ENCODE data around the gene SLC35E1.

The SLC35E1 gene

DNA sequence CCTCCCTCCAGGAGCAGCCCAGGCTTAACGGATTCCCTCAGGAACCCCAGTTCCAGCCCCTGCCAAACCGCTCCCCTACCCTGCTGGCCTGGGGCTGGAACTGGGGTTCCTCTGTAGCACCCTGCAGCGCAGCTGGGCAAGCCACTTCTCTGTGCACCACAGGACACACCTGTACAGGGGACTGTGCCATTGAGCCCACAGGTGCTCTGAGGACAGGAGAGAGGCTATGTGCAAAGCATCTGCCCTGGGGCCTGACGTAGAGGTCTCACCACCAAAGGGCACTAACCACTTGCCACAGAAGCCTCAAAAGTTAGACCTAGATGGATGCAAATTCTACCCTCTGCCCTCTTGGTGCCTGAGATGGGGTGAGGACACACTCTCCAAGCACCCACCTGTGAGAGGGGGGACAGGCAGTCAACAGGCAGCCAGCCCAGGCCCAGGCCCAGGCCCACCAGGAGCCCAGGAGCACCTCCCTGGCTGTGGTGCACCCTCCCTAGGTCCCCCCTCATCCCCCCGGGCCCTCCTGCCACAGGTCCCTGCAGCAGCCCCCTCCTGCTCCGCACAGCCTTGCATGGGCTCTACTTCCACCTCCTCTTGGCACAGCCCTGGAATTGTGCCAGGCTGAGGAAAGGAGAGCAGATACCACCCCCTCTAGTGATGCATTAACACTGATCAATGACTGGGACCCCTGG, 27.6 kb upstream of the SLC35E1 start:
- H3K4me3 ChIP-seq (ENCODE audit: low read depth, low read length) = no peak overlapping the region
- no peak for DNase-seq (ENCODE audit: low read depth)
- TF ChIP-seq, protein P1, sequence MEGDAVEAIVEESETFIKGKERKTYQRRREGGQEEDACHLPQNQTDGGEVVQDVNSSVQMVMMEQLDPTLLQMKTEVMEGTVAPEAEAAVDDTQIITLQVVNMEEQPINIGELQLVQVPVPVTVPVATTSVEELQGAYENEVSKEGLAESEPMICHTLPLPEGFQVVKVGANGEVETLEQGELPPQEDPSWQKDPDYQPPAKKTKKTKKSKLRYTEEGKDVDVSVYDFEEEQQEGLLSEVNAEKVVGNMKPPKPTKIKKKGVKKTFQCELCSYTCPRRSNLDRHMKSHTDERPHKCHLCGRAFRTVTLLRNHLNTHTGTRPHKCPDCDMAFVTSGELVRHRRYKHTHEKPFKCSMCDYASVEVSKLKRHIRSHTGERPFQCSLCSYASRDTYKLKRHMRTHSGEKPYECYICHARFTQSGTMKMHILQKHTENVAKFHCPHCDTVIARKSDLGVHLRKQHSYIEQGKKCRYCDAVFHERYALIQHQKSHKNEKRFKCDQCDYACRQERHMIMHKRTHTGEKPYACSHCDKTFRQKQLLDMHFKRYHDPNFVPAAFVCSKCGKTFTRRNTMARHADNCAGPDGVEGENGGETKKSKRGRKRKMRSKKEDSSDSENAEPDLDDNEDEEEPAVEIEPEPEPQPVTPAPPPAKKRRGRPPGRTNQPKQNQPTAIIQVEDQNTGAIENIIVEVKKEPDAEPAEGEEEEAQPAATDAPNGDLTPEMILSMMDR (conservative IDR thresholded peaks at IDR 0.05; ENCODE audit: low read depth, low read length) = no peak

DNA sequence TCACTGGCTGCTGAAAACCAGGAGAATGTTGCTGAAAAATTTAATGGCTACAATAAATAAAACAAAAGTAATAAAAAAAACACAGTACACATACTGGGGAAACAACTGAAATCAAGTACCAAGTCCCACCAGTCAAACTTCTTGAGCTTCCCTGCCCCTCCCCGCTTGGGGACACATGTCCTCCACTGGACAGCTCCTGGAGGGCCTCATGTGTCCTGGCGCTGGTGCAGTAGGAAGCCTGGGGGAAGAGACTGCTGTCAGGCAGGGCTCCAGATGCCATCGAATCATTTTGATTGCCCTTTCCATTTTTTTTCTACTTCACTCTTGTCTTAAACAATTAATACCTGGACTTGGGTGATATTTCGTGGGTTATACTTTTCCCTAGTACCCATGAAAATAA, 26.6 kb upstream of the SLC35E1 start:
- no peak overlapping the region for H3K4me3 ChIP-seq (ENCODE audit: low read depth, low read length)
- no peak for DNase-seq (ENCODE audit: low read depth)
- TF ChIP-seq, protein P1 (conservative IDR thresholded peaks at IDR 0.05; ENCODE audit: low read depth, low read length) = no peak

DNA sequence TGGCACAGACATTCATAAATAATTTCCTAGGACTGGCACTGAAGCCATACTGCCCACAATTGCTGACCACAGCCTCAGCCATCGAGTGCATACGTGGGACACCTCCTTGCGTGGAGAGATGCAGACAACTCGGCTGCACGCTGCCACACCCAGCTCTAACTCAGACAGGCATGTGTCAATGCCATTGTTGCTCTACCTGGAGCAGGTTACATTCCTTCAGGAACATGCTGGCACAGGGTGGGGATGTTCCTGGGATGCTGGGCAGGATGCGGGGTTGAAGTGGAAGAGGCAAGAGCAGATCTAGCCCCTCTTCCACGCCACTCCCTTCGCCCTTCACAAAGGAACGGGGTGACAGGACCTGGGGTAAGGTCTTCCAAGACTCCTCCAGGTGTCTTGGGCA, 24.2 kb upstream of the SLC35E1 start:
- H3K4me3 ChIP-seq (ENCODE audit: low read depth, low read length) = no peak overlapping the region
- no peak for DNase-seq (ENCODE audit: low read depth)
- TF ChIP-seq, protein P1 (conservative IDR thresholded peaks at IDR 0.05; ENCODE audit: low read depth, low read length) = no peak

DNA sequence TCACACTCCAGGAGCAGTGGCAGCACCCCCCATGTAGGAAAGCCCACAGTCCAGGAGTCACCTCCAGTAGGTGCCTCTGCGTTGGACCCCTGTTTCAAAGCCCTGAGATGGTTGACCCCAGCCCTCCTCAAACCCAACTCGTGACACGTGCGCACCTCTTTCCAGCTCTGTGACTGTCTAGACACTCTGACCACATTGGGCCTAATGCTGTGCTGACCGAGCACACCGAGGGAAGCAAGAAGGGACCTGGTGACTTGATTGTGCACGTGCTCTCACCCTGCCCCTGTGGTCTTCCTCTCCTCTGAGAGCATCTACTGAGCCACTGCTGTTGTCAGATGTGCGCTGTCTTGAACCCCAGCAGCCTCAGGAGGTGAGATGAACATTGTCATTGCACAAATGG, 22.9 kb upstream of the SLC35E1 start:
- TF ChIP-seq, protein P1 (conservative IDR thresholded peaks at IDR 0.05; ENCODE audit: low read depth, low read length) = no peak
- H3K4me3 ChIP-seq (ENCODE audit: low read depth, low read length) = no peak overlapping the region
- DNase-seq (ENCODE audit: low read depth) = no peak

DNA sequence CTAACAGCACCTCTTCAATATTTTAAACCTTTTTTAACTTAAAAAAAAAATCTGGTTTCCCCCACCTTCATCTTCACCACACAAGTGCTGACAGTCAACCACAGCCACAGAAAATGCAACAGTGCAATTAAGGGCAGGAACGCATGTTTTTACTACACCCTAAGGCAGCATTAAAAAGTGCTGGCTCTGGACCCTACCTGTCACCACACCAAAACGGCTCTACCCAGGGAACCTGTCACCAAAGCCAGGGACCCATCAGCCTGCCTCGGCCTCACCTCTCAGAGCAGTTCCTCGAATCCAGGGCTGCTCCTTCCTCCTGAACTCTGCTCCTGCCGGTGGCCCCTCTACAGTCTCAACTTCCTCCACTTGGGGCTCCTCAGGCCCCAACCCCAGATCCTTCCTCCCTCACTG, 22.5 kb upstream of the SLC35E1 start:
- no peak overlapping the region for H3K4me3 ChIP-seq (ENCODE audit: low read depth, low read length)
- TF ChIP-seq, protein P1 (conservative IDR thresholded peaks at IDR 0.05; ENCODE audit: low read depth, low read length) = no peak
- no peak for DNase-seq (ENCODE audit: low read depth)

DNA sequence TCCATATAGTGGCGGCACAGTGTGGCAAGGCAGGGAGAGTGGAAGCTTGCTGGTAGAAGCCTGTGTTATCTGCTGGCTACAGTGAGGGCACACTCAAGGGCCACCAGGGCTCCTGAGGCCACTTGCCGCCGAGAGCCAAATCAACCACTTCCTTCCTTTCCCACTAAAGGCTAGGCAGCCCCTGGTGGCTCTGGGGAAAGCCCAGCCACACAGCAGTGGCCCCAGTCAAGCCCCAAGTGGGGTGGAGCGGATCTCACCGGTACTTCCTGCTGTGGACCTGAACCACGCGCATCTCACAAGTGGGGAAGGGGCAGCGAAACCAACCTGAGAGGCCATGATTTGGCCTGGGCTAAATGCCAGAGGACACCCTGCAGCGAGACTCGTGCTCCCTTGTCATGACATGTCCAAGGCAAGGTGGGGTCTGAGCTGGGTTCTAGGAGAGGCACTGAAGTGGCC, 21.9 kb upstream of the SLC35E1 start:
- no peak overlapping the region for H3K4me3 ChIP-seq (ENCODE audit: low read depth, low read length)
- TF ChIP-seq, protein P1 (conservative IDR thresholded peaks at IDR 0.05; ENCODE audit: low read depth, low read length) = no peak

DNA sequence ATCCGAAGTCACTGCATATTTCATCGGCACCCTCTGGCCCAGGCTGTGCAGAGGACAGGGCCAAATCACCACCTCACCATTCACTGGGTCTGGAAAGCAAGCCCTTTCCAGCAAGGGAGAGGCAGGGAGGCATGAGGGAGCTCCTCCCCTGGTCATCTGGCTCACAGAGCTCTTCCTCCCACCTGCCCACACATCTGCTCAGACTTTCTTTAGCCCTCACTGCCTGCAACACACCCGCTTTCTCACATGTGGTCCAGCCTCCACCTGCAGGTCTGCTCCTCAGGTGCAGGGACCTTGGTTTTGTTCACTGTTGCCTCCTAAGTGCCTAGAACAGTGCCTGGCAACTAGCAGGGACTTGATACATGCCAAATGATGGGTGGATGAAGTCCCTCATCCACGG, 21.0 kb upstream of the SLC35E1 start:
- no peak for DNase-seq (ENCODE audit: low read depth)
- no peak overlapping the region for H3K4me3 ChIP-seq (ENCODE audit: low read depth, low read length)
- TF ChIP-seq, protein P1 (conservative IDR thresholded peaks at IDR 0.05; ENCODE audit: low read depth, low read length) = no peak

More for the DNA sequence above, 21.9 kb upstream of the SLC35E1 start:
- no peak for DNase-seq (ENCODE audit: low read depth)
